Measurements from ENCODE around the gene HSPBAP1. TPM values are rescaled to one million over a fixed set of nuclear protein-coding genes. Genes with fewer than 3 reads are reported as not detected.

Gene HSPBAP1, protein sequence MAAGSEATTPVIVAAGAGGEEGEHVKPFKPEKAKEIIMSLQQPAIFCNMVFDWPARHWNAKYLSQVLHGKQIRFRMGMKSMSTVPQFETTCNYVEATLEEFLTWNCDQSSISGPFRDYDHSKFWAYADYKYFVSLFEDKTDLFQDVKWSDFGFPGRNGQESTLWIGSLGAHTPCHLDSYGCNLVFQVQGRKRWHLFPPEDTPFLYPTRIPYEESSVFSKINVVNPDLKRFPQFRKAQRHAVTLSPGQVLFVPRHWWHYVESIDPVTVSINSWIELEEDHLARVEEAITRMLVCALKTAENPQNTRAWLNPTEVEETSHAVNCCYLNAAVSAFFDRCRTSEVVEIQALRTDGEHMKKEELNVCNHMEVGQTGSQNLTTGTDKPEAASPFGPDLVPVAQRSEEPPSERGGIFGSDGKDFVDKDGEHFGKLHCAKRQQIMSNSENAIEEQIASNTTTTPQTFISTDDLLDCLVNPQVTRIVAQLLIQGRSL
- 5.9 to 6.5 TPM (median 6.0 TPM) in 5 replicates for total RNA-seq (2022; extraction: Qiagen RNA extraction)

DNA sequence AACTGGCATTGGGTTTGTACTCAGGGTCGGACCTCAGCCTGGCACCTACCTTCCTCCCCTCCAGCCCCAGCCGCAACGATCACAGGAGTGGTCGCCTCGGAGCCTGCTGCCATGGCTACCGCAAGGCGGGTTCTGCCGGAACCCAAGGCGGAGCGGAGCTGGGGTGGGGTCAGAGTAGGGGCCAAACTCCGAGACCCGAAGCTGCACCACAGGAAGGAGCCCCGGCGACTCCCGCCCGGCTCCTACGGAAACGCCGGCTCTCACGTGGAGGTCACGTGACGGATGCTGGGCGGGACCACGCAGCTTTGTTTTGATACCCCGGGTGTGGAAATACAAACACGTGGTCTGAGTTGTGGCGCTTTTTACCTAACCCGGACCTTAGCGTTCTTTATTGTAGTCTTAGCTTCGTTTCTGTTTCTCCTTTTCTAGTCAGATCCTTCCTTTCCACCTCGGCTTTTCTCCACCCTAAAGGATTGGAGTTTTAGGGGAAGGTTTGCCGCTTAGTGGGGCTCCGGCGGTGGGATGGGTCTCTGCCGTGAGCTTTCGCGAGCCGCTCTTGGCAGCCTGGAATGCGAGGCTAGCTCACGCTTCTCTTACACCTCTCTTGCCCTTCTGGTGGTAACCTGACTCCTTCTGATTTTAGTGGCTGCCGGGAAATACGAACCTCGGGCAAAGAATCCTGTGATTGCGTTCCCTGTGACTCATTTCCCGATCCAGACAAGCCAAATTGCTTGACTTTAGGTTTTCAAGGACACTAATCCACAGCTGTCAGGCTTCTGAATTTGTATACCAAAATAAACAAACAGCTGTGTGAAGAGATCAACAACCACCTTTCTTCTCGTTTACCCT is at the start of gene HSPBAP1:
Gene HSPBAP1 (minus strand): TSS at position 264 of the 849 bp plus-strand sequence. CDS start 151 bp downstream, at position 113.

DNA sequence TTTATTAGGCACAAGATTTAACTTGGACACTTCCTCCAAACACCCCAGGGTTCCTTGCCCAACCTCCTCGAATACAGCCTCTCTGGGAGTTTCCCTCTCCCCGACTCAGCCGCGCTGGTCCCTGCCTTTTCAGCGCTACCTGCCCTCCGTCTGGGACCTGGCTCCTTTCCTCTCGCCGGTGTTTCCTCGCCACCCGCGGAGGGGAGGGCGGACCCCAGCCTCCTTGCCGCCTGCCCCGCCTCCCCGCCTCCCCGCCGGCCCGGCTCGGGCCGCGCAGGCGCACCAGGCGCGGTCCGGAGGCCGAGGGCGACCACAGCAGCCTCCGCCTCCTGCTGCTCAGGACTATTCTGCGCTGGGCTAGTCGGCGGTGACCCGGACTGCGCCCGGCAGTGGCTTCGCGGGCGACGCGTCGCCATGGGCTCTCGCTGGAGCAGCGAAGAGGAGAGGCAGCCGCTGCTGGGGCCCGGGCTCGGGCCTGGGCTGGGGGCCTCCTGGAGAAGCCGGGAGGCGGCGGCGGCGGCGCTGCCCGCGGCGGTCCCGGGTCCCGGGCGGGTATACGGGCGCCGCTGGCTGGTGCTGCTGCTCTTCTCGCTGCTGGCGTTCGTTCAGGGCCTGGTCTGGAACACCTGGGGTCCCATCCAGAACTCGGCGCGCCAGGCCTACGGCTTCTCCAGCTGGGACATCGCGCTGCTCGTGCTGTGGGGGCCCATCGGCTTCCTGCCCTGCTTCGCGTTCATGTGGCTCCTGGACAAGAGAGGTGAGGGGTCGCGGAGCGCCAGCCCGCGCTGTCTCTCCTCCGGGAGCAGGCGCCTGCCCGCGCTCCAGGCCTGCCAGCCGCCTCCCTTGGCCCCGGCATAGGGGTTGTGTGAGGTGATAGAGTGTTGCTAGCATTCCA is 1.4 kb upstream of the HSPBAP1 start, which contains the start of gene SLC49A4:
Gene SLC49A4 (plus strand): TSS at position 291 of the 895 bp plus-strand sequence. CDS start 124 bp downstream, at position 415.

Other genes starting within 250 kb of the HSPBAP1 start
- gene PARP9, start 229.5 kb downstream of the HSPBAP1 start, total RNA-seq (2022; extraction: Qiagen RNA extraction) = 5.1 to 6.3 TPM (median 5.2 TPM) in 5 replicates
- 6.7 to 9.8 TPM (median 7.6 TPM) in 5 replicates for gene DTX3L, start 229.5 kb downstream of the HSPBAP1 start, total RNA-seq (2022; extraction: Qiagen RNA extraction)
- gene PARP15, start 216.2 kb downstream of the HSPBAP1 start, total RNA-seq (2022; extraction: Qiagen RNA extraction) = not detected in 5 replicates
- gene PARP14, start 113.0 kb downstream of the HSPBAP1 start, total RNA-seq (2022; extraction: Qiagen RNA extraction) = 7.9 to 11.8 TPM (median 9.1 TPM) in 5 replicates
- gene SLC49A4, start 1.2 kb upstream of the HSPBAP1 start, total RNA-seq (2022; extraction: Qiagen RNA extraction) = 13.1 to 16.5 TPM (median 14.5 TPM) in 5 replicates
- gene SEMA5B, start 233.9 kb upstream of the HSPBAP1 start, total RNA-seq (2022; extraction: Qiagen RNA extraction) = 0.15 to 0.63 TPM (median 0.23 TPM) in 5 replicates